ENCODE results near the gene IGFALS.

IGFALS gene

DNA sequence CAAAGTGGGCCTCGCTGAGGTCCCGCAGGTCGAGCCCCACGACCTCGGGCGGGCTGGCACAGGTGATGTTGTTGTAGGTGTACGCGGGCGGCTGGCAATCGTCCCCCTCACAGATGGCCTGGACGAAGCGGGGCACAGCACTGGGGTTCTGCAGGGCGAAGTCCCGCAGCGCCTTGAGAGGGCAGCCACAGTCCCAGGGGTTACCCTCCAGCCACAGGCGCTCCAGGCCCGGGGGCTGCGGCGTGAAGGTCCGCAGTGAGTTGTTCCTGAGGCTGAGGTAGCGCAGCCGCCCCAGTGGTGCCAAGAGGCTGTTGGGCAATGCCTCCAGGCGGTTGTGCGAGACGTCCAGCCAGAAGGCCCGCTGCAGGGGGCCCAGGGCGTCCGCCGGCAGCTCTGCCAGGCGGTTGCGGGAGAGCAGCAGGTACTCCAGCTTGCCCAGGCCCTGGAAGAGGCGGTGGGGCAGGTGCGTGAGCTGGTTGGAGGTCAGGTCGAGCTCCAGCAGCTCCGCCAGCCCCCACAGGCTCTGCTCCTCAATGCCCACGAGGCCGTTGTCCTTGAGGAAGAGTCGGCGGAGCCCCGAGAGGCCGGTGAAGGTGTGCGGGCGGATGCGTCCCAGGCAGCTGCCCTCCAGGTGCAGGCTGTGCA is 2.8 kb downstream of the IGFALS start:
- in situ Hi-C loops (cut with MboI; ENCODE audit: low sequenced_read_pairs): no loop called here

DNA sequence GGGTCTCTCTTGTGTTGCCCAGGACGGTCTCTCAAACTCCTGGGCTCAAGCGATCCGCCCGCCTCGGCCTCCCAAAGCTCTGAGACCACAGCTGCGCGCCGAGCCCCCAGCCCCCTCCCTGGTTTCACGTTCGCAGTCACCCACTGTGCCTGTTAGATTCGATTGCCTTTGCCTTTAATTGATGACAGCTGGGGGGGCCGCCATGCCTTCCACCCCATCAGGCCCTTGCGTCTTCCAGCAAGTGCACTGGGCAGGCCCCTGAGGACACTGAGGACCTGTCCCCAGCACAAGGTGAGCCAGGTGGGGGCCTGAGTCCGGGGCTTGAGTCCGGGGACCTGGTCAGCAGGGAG is 3.3 kb downstream of the IGFALS start:
- in situ Hi-C loops (cut with MboI; ENCODE audit: low sequenced_read_pairs): no loop called here

DNA sequence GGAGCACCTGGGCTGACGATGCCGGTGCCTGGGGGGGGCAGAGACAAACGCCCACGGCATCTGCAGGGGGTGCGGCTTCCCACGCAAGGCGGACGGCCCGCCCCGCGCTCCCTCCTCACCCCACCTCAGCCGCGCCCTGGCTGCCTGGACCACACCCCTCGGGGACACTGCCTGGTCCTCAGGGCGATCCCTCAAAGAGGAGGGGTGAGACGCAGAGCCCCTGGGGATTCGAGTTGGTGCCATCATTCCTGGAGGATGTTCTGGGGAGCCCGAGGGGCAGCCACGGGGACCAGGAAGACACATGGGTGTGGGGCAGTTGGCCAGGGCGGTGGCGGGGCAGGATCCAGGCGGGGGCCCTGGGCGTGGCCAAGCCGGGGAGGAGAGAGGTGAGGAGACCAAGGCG is 3.9 kb downstream of the IGFALS start:
- in situ Hi-C loops (cut with MboI; ENCODE audit: low sequenced_read_pairs): no loop called here

DNA sequence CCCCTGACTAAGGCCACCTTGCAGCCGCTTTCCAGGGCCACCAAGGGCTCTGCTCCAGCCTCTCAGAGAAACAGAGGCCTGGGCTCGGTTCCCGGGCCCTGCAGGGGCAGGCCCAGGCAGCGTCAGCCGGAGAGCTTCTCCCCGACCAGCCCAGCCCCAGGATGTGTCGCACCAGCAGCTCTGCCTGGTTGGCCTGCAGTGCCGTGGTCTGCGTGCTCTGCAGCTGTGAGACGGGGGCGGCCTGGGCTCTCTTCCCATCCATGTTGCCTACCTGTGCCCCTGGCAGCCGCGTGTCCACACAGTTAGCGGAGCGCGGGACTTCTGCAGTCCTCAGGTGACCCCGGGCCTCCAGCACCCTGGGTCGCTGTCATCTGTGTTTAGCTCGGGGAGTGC is 4.8 kb downstream of the IGFALS start:
- in situ Hi-C loops (cut with MboI; ENCODE audit: low sequenced_read_pairs): no loop called here

DNA sequence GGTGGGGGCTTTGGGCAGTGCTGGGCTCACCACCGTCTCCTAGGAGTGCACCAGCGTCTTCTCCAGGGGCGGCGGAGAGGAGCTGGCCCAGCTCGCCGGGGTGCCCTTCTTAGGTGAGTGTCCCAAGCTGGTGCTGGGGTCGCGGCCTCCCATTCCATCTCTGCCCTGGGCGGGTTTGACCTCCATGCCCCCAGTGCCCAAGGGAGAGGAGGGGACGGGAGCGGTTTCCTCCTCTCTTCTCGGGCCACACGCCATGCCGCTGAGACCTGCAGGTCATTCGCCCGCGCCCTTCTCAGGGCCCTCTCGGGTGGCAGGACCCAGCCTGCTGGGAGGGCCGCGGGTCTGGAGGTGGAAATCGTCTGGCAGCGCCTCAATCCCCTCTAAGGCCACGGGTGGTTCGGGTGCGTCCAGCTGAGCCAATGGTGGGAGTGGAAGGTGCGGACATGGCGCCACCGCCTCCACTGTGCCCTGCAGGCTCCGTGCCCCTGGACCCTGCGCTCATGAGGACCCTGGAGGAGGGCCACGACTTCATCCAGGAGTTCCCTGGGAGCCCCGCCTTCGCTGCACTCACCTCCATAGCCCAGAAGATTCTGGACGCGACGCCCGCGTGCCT is 5.3 kb downstream of the IGFALS start:
- in situ Hi-C loops (cut with MboI; ENCODE audit: low sequenced_read_pairs): no loop called here

DNA sequence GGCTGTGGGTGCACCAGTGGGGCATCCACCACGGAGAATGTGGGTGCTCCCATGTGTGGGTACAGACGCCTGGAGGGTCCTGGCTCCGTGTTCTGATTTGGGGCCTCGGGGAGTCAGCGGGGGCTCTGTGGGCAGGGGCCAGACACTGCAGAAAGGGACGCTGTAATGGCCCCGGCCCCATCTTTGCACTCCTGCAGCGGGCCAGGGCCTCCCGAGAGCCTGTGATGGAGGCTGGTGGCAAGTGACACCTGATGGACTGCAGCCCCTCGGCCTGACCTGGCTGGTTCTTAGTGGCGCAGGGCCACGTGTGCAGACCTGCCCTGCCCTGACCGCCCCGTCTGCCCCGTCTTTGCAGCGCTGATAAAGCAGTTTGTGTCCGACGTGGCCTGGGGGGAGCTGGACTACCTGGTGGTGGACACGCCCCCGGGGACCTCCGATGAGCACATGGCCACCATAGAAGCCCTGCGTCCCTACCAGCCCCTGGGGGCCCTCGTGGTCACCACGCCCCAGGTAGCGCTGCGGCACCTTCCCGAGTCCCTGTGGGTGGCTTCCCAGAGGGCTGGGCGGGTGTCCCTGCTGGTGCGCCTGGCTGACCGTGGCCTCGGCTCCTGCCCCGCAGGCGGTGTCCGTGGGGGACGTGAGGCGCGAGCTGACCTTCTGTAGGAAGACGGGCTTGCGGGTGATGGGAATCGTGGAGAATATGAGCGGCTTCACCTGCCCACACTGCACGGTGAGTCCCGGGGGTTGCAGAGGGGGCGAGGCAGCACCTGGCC is 6.0 kb downstream of the IGFALS start:
- in situ Hi-C loops (cut with MboI; ENCODE audit: low sequenced_read_pairs): no loop called here

DNA sequence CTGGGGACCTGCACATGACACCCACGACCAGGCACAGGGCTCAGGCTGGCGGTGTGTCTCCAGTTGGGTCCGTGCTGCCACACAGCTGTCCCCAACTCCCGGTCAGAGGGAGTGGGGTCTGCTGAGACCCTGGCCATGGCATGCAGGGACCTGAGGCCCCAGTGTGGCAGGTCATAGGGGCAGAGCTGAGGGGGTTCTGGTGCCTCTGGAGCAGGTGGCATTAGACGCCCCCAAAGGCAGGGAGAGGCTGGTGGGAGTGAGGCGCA is 6.5 kb downstream of the IGFALS start:
- in situ Hi-C loops (cut with MboI; ENCODE audit: low sequenced_read_pairs): no loop called here

DNA sequence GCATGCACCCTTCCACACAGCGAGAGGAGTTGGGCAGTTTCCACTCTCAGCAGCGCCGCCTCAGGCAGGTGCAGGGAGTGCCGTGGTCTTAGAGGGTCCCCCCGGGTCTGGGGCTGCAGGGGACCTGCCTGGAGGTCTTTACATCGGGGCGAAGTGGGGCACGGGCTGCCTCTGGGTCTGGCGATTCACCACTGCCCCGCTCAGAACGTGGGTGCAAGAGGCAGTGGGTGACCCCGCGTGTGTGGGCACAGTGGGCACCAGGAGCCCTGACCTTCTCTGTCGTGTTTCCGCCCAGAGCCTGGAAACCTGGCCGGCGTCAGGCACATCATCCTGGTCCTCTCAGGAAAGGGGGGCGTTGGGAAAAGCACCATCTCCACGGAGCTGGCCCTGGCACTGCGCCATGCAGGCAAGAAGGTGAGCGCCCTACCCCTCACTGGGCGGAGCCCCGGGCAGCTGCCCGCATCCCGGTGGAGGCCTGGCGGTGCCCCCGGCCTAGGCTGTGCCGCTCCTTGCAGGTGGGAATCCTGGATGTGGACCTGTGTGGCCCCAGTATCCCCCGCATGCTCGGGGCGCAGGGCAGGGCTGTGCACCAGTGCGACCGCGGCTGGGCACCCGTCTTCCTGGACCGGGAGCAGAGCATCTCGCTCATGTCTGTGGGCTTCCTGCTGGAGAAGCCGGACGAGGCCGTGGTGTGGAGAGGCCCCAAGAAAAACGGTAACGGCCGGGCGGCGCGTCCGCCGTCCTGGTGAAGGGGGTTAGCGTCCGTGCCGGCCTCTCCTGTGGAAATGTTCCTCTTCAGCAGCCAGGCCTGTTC is 7.1 kb downstream of the IGFALS start:
- in situ Hi-C loops (cut with MboI; ENCODE audit: low sequenced_read_pairs): no loop called here

DNA sequence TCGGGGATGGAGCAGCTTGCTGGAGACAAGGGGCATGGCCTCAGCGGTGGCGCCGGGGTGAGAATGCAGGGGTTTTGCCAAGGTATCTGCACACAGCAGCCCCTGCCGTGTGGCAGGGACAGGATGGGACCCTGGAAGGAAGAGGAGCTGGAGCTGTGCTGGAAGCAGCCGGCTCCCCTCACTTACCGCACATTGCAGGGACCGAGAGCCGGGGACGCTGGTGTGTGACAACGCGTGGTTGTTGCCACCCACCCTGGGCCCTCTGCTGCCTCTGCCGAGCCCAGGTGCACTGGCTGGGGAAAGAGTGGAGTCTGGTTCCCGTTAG is 7.7 kb downstream of the IGFALS start:
- in situ Hi-C loops (cut with MboI; ENCODE audit: low sequenced_read_pairs): no loop called here

DNA sequence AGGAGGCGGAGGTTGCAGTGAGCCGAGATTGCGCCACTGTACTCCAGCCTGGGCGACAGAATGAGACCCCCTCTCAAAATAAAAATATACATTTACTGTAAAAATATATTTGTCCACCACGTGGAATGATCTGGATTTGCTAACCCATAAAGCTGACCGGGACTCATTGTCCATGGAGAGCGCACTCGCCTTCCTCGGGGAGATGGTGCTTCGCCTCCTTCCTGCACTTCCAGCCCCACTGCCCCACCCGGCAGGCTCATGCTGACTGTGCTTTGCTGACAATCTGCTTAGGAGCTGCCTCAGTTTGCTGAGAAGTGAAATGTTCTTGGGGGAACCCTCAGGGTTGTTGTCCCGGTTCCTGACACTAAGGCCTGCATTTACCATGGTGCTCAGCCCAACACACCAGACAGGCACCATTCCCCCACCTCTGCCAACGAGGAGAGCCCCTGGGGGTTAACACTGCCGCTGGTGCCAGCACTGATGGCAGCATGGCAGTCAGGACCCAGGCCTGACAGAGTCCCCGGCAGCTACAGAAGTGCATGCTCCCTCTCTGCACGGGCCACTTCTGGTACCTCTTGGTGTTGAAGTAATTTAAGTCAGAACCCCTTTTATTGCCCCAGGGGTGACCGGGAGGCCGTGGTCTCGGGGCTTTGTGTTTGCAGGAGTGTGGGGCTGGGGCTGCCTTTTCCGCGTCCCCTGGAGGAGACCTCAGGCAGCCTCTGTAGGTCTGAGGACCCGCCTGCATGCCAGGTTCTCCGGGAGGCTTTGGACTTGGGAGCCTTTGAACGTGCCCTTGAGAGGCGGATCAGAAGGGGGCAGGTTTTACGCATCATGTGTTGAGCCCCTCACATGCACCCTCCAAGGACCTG is 8.3 kb downstream of the IGFALS start:
- in situ Hi-C loops (cut with MboI; ENCODE audit: low sequenced_read_pairs): no loop called here

DNA sequence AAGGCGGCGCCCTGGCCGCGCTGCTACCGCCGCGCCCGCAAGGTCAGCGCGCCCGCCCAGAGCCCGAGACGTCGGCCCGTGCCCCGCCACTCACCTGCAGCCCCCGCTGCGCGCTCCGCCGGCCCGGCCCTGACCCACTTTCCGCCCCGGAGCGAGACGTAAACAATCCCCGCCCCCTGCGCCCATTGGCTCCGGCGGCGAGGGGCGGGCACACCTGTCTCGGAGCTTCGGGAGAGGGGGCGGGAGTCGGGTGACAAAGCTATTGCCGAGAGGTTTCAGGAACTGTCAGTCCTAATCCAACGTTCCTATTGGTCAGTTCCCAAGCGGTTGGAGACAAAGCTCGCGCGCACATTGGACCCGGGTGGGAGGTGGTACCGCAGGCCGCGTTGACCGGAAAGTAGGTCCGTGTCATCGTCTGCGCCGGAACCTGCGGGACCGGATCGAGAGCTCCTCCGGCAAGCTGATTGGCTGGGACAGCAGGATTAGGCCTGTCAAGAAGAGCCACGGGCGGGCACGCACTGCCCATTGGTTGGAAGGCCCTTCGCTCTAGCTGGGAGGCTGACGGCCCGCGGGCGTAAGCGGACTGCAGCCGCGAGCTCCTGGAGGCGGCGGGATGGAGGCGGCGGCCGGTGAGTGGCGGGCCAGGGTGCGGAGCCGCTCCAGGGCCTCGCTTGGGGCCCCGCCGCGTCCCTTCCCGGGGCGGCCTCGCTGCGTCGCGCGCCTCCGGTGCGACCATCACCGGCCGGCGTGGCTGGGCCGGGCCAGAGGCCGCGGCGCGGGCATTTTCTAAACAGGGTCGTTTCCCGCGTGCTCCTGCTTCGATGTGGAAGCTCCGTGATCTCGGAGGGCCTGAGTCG is 10.9 kb downstream of the IGFALS start, which contains the start of the genes NUBP2 and SPSB3:
TSS of gene NUBP2 (plus strand) at position 553 of the 857 bp plus-strand sequence. CDS start at position 614, 61 bp downstream.
TSS of gene SPSB3 (minus strand) at position 164 of the 857 bp plus-strand sequence. CDS start 1,088 bp downstream, outside the sequence.
- in situ Hi-C loops (cut with MboI; ENCODE audit: low sequenced_read_pairs): no loop called here

DNA sequence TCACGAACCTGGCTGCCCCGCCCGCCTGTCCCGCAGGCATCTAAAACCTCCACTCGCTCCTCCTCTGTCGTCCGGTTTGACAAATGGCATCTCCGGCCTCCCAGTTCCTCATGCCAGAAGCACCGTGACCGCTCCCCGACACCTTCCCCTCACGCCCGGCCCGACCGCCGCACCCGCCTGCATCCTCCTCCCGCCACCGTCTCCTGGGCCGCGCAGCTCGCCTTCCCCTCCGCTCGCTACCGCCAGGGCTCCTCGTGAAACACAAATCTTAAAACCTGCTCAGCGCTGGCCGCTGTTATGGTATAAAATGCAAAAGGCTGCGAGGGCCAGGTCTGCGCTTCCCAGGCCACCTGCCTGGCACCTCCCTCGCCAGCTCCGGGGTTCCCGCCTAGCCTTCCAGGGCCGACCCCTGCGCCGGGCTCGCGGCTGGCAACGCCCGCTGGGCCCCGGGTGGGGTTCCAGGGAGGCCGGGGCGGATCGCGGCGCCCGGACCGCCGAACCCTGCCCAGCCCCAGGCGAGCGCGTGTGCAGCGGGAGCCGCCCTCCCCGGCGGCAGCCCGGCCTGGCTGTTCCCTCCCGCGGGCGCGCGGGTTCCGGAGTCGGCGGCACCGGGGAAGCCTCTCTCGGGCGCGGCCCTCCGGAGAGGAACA is 11.6 kb downstream of the IGFALS start:
- in situ Hi-C loops (cut with MboI; ENCODE audit: low sequenced_read_pairs): no loop called here

DNA sequence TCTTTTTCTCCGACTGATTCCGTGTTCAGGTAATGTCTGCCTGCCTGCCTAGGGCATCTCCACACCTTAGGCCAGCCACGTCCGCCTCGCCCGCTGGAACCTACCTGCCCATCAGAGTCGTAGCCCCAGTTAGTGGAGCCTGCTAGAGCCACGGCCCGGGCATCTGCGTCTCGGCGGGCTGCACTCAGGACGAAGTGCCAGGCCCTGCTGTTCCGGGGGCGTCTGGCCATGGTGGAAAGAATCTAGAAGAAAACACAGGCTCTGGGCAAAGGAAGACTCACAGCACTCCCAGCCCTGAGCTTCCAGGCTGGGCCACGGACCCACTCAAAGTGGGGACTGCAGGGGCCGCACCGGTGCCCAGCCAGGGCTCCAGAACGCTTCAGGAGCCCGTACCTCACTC is 12.3 kb downstream of the IGFALS start:
- in situ Hi-C loops (cut with MboI; ENCODE audit: low sequenced_read_pairs): no loop called here

DNA sequence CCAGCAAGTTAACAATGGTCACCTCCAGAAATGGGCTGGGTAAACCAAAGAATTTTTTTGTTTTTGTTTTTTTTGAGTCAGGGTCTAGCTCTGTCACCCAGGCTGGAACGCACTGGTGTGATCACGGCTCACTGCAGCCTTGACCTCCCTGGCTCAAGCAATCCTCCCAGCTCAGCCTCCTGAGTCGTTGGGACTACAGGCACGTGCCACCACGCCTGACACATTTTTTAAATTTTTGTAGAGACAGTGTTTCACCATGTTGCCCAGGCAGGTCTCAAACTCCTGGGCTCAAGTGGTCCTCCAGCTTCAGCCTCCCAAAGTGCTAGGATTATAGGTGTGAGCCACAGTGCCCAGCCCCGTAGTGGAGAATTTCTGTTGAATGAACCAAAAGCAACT is 12.8 kb downstream of the IGFALS start:
- in situ Hi-C loops (cut with MboI; ENCODE audit: low sequenced_read_pairs): no loop called here

DNA sequence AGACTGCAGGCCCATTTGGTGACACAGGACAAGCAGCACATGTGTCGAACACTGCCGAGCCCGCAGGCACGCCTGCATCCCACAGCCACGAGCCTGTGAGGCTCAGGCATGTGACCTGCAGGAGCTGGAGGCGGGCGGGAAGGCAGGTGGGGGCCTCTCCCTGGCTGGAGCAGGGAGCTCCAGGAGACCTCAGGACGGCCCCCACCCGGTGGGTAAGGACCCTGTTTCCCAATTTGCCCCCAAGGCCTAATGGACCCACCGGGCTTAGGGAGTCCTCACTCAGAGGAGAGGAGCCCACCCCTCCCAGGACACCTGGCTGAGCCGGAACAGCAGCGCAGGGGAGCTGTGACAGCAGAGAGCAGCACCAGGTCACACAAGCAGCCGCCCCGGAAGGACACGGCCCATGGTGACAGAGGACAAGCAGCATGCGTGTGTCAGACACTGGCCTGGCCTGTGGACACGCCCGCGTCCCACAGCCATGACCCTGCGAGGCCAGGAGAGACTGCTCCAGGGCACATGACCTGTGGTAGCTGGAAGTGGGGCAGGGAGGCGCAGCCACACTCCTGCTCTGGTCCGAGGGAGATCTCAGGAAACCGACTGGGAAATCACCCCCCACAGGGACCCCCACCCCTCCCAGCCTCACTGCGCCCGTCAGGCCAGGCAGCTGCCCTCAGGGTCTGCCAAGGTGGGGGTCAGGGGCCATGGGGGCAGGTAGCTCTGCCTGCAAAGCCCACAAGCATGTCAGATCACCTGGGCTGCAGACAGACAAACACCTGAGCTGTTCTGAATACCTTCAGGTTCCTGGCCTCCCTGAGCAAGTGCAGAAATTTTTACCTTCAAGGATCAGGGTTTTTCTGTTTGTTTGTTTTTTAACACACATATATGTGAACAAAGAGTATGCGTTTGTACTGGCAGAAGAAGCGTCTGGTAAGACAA is 13.5 kb downstream of the IGFALS start:
- in situ Hi-C loops (cut with MboI; ENCODE audit: low sequenced_read_pairs): no loop called here

DNA sequence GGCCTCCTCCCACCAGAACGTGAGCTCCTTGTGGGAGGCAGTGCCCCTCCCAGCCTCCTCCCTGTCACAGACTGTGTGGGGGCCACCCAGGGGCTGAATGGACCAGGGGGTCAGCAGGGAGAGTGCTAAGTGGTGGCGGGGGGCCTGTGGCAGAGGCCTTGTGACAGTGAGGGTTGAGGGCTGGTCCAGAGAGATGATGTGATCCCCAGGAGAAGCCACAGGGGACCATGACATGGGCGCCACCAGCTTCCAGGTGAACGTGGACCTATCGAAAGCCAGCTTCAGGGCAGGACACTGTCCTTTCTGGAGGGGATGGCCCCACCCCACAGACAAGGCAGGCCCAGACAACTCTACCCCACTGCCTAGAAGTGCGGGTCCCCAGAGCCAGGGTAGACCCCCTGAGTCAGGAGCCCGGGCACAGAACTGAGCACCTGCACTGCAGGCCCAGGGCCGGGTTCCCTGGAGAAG is 14.2 kb downstream of the IGFALS start:
- in situ Hi-C loops (cut with MboI; ENCODE audit: low sequenced_read_pairs): no loop called here

DNA sequence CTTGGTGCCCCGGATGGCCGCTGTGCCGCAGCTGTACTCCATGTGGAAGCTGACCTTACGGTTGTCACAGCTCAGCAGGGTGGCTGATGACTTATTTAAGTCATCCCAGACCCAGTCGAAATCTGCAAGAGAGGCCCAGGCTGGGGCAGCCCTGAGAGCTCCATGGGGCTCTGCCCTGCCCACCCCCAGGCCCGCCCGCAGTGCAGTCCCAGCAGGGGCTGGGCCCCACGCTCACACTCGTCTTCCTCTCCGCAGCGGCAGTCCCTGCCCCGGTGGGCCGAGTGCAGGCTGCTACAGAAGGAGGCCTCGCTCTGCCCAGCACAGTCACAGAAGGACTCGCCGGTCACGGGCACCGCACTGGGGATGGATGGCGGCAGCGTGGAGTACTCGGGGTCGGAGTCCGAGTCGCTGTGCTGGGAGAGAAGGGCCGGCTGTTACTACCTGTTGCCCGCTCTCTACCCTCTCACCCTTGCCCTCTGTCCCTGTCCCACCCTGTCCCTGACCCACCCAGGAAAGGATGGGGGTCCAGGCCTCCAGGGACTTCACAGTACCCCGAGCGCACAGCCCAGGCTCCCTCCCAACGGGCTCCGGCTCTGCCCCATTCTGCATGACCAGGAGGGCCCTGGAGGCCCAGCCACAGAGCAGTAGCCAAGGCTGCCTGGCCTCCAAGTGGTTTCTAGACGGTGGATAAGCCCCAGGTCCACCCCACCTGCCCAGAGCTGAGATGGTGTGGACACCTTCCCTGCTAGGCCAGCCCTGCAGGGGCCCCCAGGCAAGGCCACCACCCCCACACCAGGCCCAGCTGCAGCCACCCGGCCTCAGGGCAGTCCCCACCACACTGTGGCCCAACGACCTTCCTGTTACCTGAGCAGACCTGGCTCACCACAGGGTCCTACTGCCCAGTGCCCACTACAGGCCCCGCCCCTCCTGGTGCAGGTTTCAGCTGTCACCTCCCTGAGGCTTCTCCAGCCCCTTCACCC is 15.0 kb downstream of the IGFALS start:
- in situ Hi-C loops (cut with MboI; ENCODE audit: low sequenced_read_pairs): no loop called here

Measured in HL-60/S4 treated with retinoic acid at 250 ng/mL for 4 days and 3 days (cell line).